GM12878 (cell line): Measurements from ENCODE around the gene ANKRD28. TPM values are rescaled to one million over a fixed set of nuclear protein-coding genes. Genes with fewer than 3 reads are reported as not detected.
A peak's percentile ranks its signal among the peaks of the same experiment; 100 is the strongest.

ENCODE experiments used
- BACH1 ChIP-seq: fragments of 450-650 bp; IDR thresholded peaks from 2 replicates; pipeline ENCODE4 v1.6.1; 2017; ENCODE audit warnings: mild to moderate bottlenecking, borderline replicate concordance
- CBX5 ChIP-seq: sonication (generic); IDR thresholded peaks from 2 replicates; pipeline ENCODE4 v1.6.1; 2016; ENCODE audit warnings: low read depth, moderate library complexity, mild to moderate bottlenecking, inconsistent platforms
- CEBPB ChIP-seq, 2 experiments: fragments of 150-350 bp in 1 of 2; IDR thresholded peaks; 2 replicates each; pipeline ENCODE4 v1.6.1; 2012 to 2014; ENCODE audit warnings: low read depth in 2 of 2, low read length in 2 of 2, borderline replicate concordance in 1 of 2, inconsistent platforms in 1 of 2
- CREB1 ChIP-seq: IDR thresholded peaks from 2 replicates; pipeline ENCODE4 v1.6.1; 2012; ENCODE audit warnings: low read depth, mild to moderate bottlenecking, inconsistent platforms
- EGR1 ChIP-seq, 2 experiments: IDR thresholded peaks; 1 replicate in 1 of 2; 2 replicates in 1 of 2; pipeline ENCODE4 v1.6.1; 2011 to 2012; ENCODE audit warnings: low read depth in 2 of 2, low read length in 2 of 2, borderline replicate concordance in 1 of 2, mild to moderate bottlenecking in 1 of 2, moderate library complexity in 1 of 2
- GABPA ChIP-seq: IDR thresholded peaks from 2 replicates; pipeline ENCODE4 v1.6.1; 2014; ENCODE audit warnings: antibody characterized with exemption, low read depth, mild to moderate bottlenecking, inconsistent platforms
- GATAD2B ChIP-seq: fragments of 450-650 bp; conservative IDR thresholded peaks from 2 replicates; pipeline ENCODE4 v1.6.1; 2017; ENCODE audit warnings: low read depth, mild to moderate bottlenecking, moderate library complexity
- HDAC2 ChIP-seq: fragments of 200-600 bp; sonication (generic); IDR thresholded peaks from 2 replicates; pipeline ENCODE4 v1.6.1; 2017
- IRF3 ChIP-seq: fragments of 450-650 bp; IDR thresholded peaks from 2 replicates; pipeline ENCODE4 v1.6.1; 2014; ENCODE audit warnings: mild to moderate bottlenecking
- MXI1 ChIP-seq: fragments of 150-350 bp; IDR thresholded peaks from 2 replicates; pipeline ENCODE4 v1.6.1; 2011; ENCODE audit warnings: low read depth, mild to moderate bottlenecking, inconsistent platforms, low read length, improper control_type of control experiment
- NR2C1 ChIP-seq: fragments of 450-650 bp; IDR thresholded peaks from 2 replicates; pipeline ENCODE4 v1.6.1; 2017; ENCODE audit warnings: antibody characterized with exemption, mild to moderate bottlenecking, moderate library complexity
- PAX8 ChIP-seq: fragments of 450-650 bp; IDR thresholded peaks from 2 replicates; pipeline ENCODE4 v1.6.1; 2017; ENCODE audit warnings: mild to moderate bottlenecking, moderate library complexity
- POLR2A ChIP-seq: IDR thresholded peaks from 2 replicates; pipeline ENCODE4 v1.6.1; 2011; ENCODE audit warnings: low read depth, mild to moderate bottlenecking, low read length
- RB1 ChIP-seq: fragments of 450-650 bp; formaldehyde crosslinking; IDR thresholded peaks from 2 replicates; pipeline ENCODE4 v1.6.1; 2017; ENCODE audit warnings: mild to moderate bottlenecking, borderline replicate concordance
- TCF3 ChIP-seq: IDR thresholded peaks from 2 replicates; pipeline ENCODE4 v1.6.1; 2012; ENCODE audit warnings: low read depth, mild to moderate bottlenecking, low read length, borderline replicate concordance; ENCODE audit not compliant: insufficient read depth
- USF2 ChIP-seq: IDR thresholded peaks from 2 replicates; pipeline ENCODE4 v1.6.1; 2011; ENCODE audit warnings: low read depth, low read length, improper control_type of control experiment, borderline replicate concordance
- ZNF274 ChIP-seq: IDR thresholded peaks from one replicate; pipeline ENCODE4 v1.8.0; 2011; ENCODE audit not compliant: insufficient read length, insufficient read depth
- ZNF592 ChIP-seq: fragments of 450-650 bp; IDR thresholded peaks from 2 replicates; pipeline ENCODE4 v1.6.1; 2017; ENCODE audit warnings: mild to moderate bottlenecking, moderate library complexity
- ZNF687 ChIP-seq: fragments of 450-650 bp; IDR thresholded peaks from 2 replicates; pipeline ENCODE4 v1.6.1; 2017; ENCODE audit warnings: mild to moderate bottlenecking, moderate library complexity
- ZSCAN29 ChIP-seq: fragments of 450-650 bp; IDR thresholded peaks from 2 replicates; pipeline ENCODE4 v1.6.1; 2017; ENCODE audit warnings: mild to moderate bottlenecking, moderate library complexity
- polyA plus RNA-seq, 11 experiments: library from polyadenylated mRNA; depleted of rRNA in 4 of 11; unstranded in 6 of 11; stranded (reverse) in 5 of 11; fragments of >200 nt; fragmentation: Nextera tagmentation in 4 of 11; fragmentation: Illumina TruSeq in 1 of 11; extraction: Ambion mirVana in 4 of 11; extraction: Trizol in 1 of 11; gene quantifications; 1 replicate in 1 of 11; 2 replicates in 10 of 11; pipeline versions ENCODE4 v1.2.1 to v1.2.3, GENCODE V29; 2011 to 2016; ENCODE audit warnings: inconsistent platforms in 2 of 11, missing spikeins in 2 of 11, low read depth in 1 of 11
- total RNA-seq, 4 experiments: library from RNA; depleted of rRNA in 3 of 4; stranded (reverse); fragments of >200 nt in 3 of 4; fragmentation: Illumina TruSeq in 1 of 4; extraction: Trizol in 1 of 4; gene quantifications; 2 replicates each; pipeline versions ENCODE4 v1.2.1 to v1.2.3, GENCODE V29; 2013 to 2021

Gene ANKRD28
- total and polyA plus RNA-seq, 10 of the 15 experiments (the other 5 are each of a cell fraction or from before 2014, with no cell fraction given), result 11.2 to 105 (median 38.3) TPM

GRCh38 chr3:15629860-15630597, 167.8 kb downstream of the ANKRD28 start (continued):
- TF ChIP-seq RB1 (0 out of 2 replicates have a peak, but pooled peaks have one; percentile 73), USF2 (peak; percentile 20; the same call in 1 of the 2 replicates), IRF3 (no peak), ZNF592 (0 out of 2 replicates have a peak, but pooled peaks have one; percentile 24), EGR1 (IDR thresholded peaks at IDR 0.05; ENCODE audit: borderline replicate concordance in 1 of 2, low read depth in 2 of 2, low read length in 2 of 2) (no peak), GATAD2B (no peak), BACH1 (no peak), TCF3 (no peak), POLR2A (no peak), GABPA (no peak), HDAC2 (no peak), PAX8 (no peak), ZNF274 (no peak), CREB1 (peak; percentile 34; the same call in 1 of the 2 replicates), ZNF687 (no peak), CBX5 (0 out of 2 replicates have a peak, but pooled peaks have one; percentile 46), NR2C1 (no peak), ZSCAN29 (no peak), CEBPB (IDR thresholded peaks at IDR 0.05; ENCODE audit: borderline replicate concordance in 1 of 2, low read depth in 2 of 2, low read length in 2 of 2) (no peak), MXI1 (peak; percentile 60; the same call in 1 of the 2 replicates)
